Measurements from ENCODE around the gene SMG9. TPM values are rescaled to one million over a fixed set of nuclear protein-coding genes. Genes with fewer than 3 reads are reported as not detected.

SMG9 gene
- total RNA-seq, 1 experiment from 2014 or later = 23.4 TPM

GRCh38 chr19:43707158-43707712 lies 47.5 kb downstream of the SMG9 start:
- no peak for DNase-seq (ENCODE audit: low read depth)
- in situ Hi-C loops (cut with HindIII; ENCODE audit: low pct_unique_long_range_greater_than_20kb, low sequenced_read_pairs) = no loop called here

GRCh38 chr19:43705729-43706128 lies 49.0 kb downstream of the SMG9 start:
- in situ Hi-C loops (cut with HindIII; ENCODE audit: low pct_unique_long_range_greater_than_20kb, low sequenced_read_pairs) = no loop called here
- no peak for DNase-seq (ENCODE audit: low read depth)

- in situ Hi-C loops (cut with HindIII; ENCODE audit: low pct_unique_long_range_greater_than_20kb, low sequenced_read_pairs) = no loop called here
- DNase-seq (ENCODE audit: low read depth) = no peak
Measured at GRCh38 chr19:43704002-43704705, 50.6 kb downstream of the SMG9 start.

GRCh38 chr19:43700395-43701000 lies 54.3 kb downstream of the SMG9 start:
- no peak for DNase-seq (ENCODE audit: low read depth)
- in situ Hi-C loops (cut with HindIII; ENCODE audit: low pct_unique_long_range_greater_than_20kb, low sequenced_read_pairs) = no loop called here

GRCh38 chr19:43699506-43700394 lies 55.0 kb downstream of the SMG9 start:
- in situ Hi-C loops (cut with HindIII; ENCODE audit: low pct_unique_long_range_greater_than_20kb, low sequenced_read_pairs) = no loop called here
- no peak for DNase-seq (ENCODE audit: low read depth)

- DNase-seq (ENCODE audit: low read depth) = no peak
Measured at GRCh38 chr19:43697295-43697694, 57.5 kb downstream of the SMG9 start.

GRCh38 chr19:43695985-43696704 lies 58.6 kb downstream of the SMG9 start:
- DNase-seq (ENCODE audit: low read depth) = no peak
- in situ Hi-C loops (cut with HindIII; ENCODE audit: low pct_unique_long_range_greater_than_20kb, low sequenced_read_pairs) = no loop called here

More at GRCh38 chr19:43697295-43697694, 57.5 kb downstream of the SMG9 start:
- in situ Hi-C loops (cut with HindIII; ENCODE audit: low pct_unique_long_range_greater_than_20kb, low sequenced_read_pairs) = no loop called here

- no peak for DNase-seq (ENCODE audit: low read depth)
- in situ Hi-C loops (cut with HindIII; ENCODE audit: low pct_unique_long_range_greater_than_20kb, low sequenced_read_pairs) = no loop called here
Measured at GRCh38 chr19:43694553-43694952, 60.2 kb downstream of the SMG9 start.

GRCh38 chr19:43692877-43693276 lies 61.9 kb downstream of the SMG9 start:
- DNase-seq (ENCODE audit: low read depth) = no peak
- in situ Hi-C loops (cut with HindIII; ENCODE audit: low pct_unique_long_range_greater_than_20kb, low sequenced_read_pairs) = no loop called here

GRCh38 chr19:43692385-43692784 lies 62.4 kb downstream of the SMG9 start:
- in situ Hi-C loops (cut with HindIII; ENCODE audit: low pct_unique_long_range_greater_than_20kb, low sequenced_read_pairs) = no loop called here
- DNase-seq (ENCODE audit: low read depth) = no peak

GRCh38 chr19:43691755-43692154 lies 63.0 kb downstream of the SMG9 start:
- in situ Hi-C loops (cut with HindIII; ENCODE audit: low pct_unique_long_range_greater_than_20kb, low sequenced_read_pairs) = no loop called here
- no peak for DNase-seq (ENCODE audit: low read depth)

GRCh38 chr19:43690890-43691289 lies 63.9 kb downstream of the SMG9 start:
- in situ Hi-C loops (cut with HindIII; ENCODE audit: low pct_unique_long_range_greater_than_20kb, low sequenced_read_pairs) = no loop called here
- DNase-seq (ENCODE audit: low read depth) = no peak

GRCh38 chr19:43690444-43690843 lies 64.3 kb downstream of the SMG9 start:
- DNase-seq (ENCODE audit: low read depth) = no peak
- in situ Hi-C loops (cut with HindIII; ENCODE audit: low pct_unique_long_range_greater_than_20kb, low sequenced_read_pairs) = no loop called here

- in situ Hi-C loops (cut with HindIII; ENCODE audit: low pct_unique_long_range_greater_than_20kb, low sequenced_read_pairs) = no loop called here
- DNase-seq (ENCODE audit: low read depth) = no peak
Measured at GRCh38 chr19:43688059-43688701, 66.6 kb downstream of the SMG9 start.

- DNase-seq (ENCODE audit: low read depth) = no peak
- in situ Hi-C loops (cut with HindIII; ENCODE audit: low pct_unique_long_range_greater_than_20kb, low sequenced_read_pairs) = no loop called here
Measured at GRCh38 chr19:43687660-43687997, 67.1 kb downstream of the SMG9 start.

- DNase-seq (ENCODE audit: low read depth) = no peak
- in situ Hi-C loops (cut with HindIII; ENCODE audit: low pct_unique_long_range_greater_than_20kb, low sequenced_read_pairs) = no loop called here
Measured at GRCh38 chr19:43684326-43684725, 70.4 kb downstream of the SMG9 start.

- in situ Hi-C loops (cut with HindIII; ENCODE audit: low pct_unique_long_range_greater_than_20kb, low sequenced_read_pairs) = no loop called here
- DNase-seq (ENCODE audit: low read depth) = no peak
Measured at GRCh38 chr19:43683905-43684304, 70.9 kb downstream of the SMG9 start.
